Tibial nerve (tissue), 3 donors: ENCODE results near the gene AIG1.

Source experiments
- POLR2A ChIP-seq, 2 donors: fragments of 450-650 bp; IDR thresholded peaks; one replicate each; pipeline ENCODE4 v1.6.1; 2017; ENCODE audit warnings: antibody characterized with exemption in 2 of 2, mild to moderate bottlenecking in 2 of 2, moderate library complexity in 2 of 2
- TF ChIP-seq, protein P1 (sequence below), 5 experiments: fragments of 200-600 bp in 3 of 5; fragments of 450-650 bp in 2 of 5; sonication (generic) in 3 of 5; IDR thresholded peaks; one replicate each; pipeline ENCODE4 v1.5.1; 2016 to 2019; ENCODE audit warnings: antibody characterized with exemption in 5 of 5, mild to moderate bottlenecking in 3 of 5, moderate library complexity in 2 of 5

DNA sequence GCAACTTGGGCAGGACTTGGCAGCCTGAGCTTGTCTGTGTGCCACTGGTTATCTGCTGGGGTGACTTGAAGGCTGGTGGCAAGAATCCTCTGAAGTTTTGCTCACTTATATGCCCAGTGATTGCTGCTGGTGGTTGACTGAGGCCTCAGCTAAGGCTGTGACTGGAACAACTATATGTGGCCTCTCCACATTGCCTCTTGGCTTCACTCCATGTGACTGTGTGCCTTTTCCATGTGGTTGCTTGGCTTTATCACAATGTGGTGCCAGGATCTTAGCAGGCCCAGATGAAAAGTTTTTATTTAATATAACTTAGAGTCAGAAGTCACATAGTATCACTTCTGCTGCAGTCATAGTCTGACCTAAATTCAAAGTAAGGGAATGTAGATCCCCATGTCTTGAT, 285.3 kb downstream of the AIG1 start:
- TF ChIP-seq, protein P1, sequence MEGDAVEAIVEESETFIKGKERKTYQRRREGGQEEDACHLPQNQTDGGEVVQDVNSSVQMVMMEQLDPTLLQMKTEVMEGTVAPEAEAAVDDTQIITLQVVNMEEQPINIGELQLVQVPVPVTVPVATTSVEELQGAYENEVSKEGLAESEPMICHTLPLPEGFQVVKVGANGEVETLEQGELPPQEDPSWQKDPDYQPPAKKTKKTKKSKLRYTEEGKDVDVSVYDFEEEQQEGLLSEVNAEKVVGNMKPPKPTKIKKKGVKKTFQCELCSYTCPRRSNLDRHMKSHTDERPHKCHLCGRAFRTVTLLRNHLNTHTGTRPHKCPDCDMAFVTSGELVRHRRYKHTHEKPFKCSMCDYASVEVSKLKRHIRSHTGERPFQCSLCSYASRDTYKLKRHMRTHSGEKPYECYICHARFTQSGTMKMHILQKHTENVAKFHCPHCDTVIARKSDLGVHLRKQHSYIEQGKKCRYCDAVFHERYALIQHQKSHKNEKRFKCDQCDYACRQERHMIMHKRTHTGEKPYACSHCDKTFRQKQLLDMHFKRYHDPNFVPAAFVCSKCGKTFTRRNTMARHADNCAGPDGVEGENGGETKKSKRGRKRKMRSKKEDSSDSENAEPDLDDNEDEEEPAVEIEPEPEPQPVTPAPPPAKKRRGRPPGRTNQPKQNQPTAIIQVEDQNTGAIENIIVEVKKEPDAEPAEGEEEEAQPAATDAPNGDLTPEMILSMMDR (IDR thresholded peaks at IDR 0.05): no peak
- no peak for TF ChIP-seq POLR2A (IDR thresholded peaks at IDR 0.05)
